Caki2 (cell line): Measurements from ENCODE around the gene TTC28. TPM values are rescaled to one million over a fixed set of nuclear protein-coding genes. Genes with fewer than 3 reads are reported as not detected.
"Not testable (repeated sequence)": the region's sequence is repeated elsewhere in the genome, so short reads cannot be mapped to it uniquely, and the experiment has no call there.

Source experiments
- DNase-seq: peaks from one replicate; pipeline ENCODE4 v3.0.0-alpha.2; 2015; ENCODE audit warnings: low read depth
- in situ Hi-C: cut with HindIII; loops from 2 replicates; pipeline ENCODE4 v1.10.0; 2016; ENCODE audit warnings: low sequenced_read_pairs, low pct_unique_long_range_greater_than_20kb, mixed read lengths
- total RNA-seq: library from RNA; depleted of rRNA; stranded (reverse); fragments of >200 nt; shearing (Covaris generic); gene quantifications from 2 replicates; pipeline ENCODE4 v1.2.3, GENCODE V29; 2014; ENCODE audit warnings: low replicate concordance

TTC28 gene
- total RNA-seq, 1 experiment from 2014 or later = 9.8 TPM

DNA sequence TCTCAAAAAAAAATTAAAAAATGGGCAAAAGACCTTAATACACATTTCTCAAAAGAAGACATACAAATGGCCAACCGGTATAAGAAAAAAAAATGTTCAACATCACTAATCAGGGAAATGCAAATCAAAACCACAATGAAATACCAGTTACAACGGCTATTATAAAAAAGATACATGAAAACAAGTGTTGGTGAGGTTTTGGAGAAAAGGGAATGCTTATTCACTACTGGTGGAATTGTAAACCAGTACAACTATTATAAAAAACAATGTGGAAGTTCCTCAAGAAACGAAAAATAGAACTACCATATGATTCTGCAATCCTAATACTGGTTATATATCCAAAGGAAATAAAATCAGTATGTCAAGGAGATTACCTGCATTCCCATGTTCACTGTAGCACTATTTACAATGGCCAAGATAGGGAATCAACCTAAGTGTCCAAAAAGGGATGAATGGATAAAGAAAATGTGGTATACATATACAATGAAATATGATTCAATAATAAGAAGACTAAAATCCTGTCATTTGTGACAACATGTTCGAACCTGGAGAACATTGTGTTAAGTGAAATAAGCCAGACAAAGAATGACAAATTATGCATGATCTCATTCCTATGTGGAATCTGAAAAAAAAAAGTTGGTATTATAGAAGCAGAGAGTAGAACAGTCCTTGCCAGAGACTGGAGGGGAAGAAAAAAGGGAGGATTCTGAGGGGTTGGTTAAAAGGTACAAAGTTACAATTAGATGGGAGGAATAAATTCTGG is 503.7 kb downstream of the TTC28 start:
- in situ Hi-C loops = no loop called here
- no peak for DNase-seq

DNA sequence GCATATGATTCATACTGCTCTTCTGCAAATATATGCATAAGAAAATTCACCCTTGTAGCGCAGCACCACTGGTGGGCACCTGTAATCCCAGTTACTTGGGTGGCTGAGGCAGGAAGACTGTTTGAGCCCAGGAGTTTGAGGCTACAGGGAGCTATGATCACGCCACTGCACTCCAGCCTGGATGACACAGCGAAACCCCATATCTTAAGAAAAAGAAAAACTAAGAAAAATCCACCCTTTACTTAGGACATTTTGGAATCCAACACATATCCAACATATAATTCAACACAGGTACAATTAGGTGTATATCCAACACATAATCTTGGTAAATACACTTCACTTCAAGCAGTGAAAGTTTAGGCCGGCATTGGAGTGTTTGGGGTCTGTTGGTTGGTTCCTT is 505.1 kb downstream of the TTC28 start:
- in situ Hi-C loops = no loop called here

DNA sequence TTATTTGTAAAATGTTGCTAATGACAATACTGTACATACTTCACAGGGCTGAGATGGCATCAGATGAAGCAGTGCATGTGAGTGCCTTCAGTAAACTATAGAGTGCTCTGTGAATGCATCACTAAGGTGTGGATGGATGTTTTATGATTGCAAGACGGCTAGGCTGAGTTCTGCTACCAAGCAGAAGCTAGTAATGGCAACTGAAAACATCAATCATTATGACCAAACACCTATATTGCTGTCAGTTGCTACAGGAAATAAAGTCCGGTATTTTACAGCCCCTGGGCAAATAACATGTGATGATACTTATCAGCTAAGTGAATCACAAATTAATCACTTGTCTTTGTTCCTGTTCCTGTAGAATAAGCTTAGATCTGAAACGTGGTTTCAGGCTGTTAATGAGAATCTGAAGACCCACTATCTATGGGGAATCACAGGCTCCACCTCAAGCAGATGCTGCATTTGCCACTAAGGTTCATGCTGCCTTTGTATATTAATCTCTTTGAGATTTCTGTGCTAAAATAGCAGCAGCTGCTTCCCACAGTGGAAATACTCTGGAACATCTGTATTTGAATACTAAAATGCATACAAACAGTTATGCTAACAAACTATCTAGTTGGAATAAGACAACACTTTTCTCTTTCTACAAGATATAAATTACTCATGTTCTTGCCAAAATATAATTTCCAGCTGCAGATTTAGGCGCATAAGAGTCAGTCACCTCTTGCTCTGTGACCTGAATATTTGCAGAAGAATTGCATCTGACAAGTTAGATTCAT is 506.6 kb downstream of the TTC28 start:
- in situ Hi-C loops = no loop called here
- peak; percentile 56 for DNase-seq

More for the DNA sequence above, 505.1 kb downstream of the TTC28 start:
- DNase-seq = no peak

DNA sequence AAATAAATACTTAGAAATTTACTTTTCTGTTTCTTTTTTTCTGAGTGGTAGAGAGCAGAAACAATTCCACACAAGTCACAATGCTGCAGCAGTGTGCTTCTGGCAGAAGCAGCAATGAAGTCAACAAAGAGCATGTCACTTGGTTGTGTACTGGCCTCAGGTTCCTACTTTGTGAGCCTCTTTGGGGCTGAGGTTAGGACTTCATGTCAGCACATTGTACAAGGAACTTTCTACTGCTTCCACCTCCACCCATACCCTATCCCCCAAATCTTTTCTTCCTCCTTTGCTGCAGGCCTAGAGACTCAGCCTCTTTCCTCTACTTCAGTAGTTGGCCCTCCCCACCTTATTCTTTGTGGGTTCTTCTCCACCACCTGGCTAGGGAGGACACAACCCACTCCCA is 507.9 kb downstream of the TTC28 start:
- DNase-seq = no peak
- in situ Hi-C loops = no loop called here

DNA sequence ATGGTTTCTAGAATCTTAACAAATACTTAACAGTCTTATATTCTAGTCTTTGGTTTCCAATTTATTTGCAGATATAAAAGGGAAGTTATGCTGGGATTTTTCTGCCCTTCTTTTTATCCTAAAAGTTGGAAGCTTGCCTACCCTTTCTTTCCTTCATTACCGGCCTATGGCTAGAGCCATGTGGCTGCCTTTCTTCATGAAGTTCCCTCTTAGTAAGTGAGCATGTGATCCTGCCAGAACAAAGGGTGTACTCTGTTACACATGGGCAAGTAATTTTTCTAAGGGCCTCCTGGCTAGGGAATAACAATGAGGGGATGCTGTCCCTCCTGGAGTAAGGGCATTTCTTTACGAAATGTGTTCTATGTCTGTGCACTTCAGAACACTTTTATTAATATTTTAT is 508.5 kb downstream of the TTC28 start:
- in situ Hi-C loops = no loop called here
- DNase-seq = no peak

DNA sequence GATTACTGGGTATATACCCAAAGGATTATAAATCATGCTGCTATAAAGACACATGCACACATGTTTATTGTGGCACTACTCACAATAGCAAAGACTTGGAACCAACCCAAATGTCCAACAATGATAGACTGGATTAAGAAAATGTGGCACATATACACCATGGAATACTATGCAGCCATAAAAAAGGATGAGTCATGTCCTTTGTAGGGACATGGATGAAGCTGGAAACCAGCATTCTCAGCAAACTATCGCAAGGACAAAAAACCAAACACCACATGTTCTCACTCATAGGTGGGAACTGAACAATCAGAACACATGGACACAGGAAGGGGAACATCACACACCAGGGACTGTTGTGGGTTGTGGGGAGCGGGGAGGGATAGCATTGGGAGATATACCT is 510.3 kb downstream of the TTC28 start:
- in situ Hi-C loops, DNase-seq: not testable (repeated sequence)

DNA sequence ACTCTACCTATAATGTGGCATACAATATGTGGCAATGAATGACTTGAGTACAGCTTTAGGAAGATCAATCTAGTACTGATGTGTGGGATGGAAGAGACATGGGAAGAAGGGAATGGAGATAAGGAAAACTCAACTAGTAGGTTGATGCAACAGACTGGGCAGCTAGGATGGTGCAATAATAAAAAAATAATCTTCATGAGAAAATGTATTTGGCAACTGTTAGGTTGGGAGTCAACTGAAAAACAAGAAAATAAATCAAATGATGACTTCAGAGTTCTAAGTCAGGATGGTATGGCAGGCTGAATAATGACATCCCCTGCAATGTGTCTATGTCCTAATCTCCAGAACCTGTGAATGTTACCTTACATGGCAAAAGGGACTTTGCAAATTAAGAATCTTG is 523.8 kb downstream of the TTC28 start:
- in situ Hi-C loops = no loop called here
- DNase-seq = no peak

DNA sequence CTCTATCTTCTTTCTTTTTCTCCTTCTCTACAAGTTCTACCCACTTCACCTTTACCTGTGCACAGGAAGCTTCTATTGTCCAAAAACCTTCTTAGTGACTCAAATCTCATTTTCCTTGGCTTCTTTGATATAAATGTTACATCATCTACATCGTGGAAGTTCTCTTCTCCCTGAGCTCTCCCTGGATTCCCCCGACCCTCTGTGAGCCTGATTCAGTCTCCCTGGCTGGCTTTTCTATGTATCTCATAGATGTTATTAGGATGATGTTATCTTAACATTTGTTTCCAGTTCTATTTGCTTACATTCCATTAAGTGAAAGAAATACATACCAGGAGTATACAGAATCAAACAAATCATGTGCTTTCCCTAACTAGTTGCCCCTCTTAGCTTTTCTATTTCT is 524.8 kb downstream of the TTC28 start:
- in situ Hi-C loops = no loop called here
- DNase-seq = no peak

DNA sequence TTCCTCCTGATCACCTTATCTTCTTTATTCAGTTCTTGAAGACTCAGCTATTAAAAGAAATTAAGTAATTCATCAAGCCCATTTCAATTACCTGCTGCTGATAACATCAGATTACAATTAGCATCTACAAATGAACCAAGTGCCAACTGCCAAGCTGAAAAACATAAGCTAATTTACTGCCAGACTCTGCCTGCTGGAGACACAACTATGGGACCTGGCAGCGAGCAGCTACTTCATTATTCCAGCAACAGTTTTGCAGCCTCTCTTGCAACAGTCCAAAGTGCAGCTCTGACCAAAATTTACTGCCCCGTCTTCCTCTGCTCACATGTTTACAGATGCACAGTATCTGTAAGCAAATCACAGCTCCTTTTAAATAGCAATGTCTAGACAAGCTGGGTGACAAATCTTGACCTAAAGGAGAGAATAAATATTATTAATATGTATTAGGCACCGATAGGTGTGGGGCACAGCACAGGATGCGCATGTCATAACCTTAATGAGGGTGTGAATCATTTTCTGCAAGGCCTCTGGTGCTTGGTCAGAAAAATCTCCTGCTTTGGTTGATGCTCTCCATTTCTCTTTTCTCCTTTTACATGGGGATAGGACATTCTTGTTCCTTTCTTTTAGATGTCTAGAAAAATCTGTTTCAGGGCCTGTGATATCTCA is 528.4 kb downstream of the TTC28 start:
- no peak for DNase-seq
- in situ Hi-C loops = no loop called here

DNA sequence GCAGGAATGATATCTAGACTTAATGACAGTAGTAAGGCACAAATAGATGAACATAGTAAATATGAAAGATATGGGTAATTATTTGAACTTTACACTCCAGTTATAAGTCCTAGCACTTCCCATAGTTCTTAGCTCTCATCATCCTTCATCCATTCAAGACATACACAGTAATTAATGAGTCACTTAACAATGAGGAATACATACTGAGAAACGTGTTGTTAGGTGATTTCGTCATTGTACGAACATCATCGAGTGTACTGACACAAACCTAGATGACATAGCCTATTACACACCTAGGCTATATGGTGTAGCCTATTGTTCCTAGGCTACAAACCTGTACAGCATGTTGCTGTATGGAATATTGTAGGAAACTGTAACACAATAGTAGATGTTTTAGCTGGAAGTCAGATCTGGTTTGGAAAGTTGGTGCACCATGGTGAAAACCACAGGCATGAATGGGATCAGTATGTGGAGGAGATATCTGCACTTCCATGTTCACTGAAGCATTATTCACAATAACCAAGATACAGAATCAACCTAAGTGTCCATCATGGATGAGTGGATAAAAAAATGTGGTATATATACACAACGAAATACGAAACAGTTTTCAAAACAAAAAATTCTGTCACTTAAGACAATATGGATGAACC is 530.7 kb downstream of the TTC28 start:
- in situ Hi-C loops = no loop called here
- DNase-seq = no peak

DNA sequence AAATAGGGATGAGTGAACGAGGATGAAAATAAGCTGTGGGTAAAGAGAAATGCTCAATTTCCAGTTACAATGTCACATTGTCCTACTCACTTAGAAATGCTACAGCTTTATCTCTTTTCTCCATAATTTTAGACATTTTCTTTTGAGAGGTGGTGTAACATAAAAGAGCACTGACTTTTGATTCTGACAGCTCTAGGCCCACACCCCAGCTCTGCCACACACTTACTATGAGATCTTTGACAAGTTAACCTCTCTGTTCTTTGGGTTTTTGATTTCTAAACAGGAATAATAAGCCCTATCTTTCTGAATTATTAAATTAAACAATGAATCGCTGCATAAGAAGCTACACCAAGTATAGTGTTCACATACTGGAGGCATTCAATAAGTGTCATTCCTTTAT is 532.2 kb downstream of the TTC28 start:
- in situ Hi-C loops = no loop called here
- DNase-seq = no peak

DNA sequence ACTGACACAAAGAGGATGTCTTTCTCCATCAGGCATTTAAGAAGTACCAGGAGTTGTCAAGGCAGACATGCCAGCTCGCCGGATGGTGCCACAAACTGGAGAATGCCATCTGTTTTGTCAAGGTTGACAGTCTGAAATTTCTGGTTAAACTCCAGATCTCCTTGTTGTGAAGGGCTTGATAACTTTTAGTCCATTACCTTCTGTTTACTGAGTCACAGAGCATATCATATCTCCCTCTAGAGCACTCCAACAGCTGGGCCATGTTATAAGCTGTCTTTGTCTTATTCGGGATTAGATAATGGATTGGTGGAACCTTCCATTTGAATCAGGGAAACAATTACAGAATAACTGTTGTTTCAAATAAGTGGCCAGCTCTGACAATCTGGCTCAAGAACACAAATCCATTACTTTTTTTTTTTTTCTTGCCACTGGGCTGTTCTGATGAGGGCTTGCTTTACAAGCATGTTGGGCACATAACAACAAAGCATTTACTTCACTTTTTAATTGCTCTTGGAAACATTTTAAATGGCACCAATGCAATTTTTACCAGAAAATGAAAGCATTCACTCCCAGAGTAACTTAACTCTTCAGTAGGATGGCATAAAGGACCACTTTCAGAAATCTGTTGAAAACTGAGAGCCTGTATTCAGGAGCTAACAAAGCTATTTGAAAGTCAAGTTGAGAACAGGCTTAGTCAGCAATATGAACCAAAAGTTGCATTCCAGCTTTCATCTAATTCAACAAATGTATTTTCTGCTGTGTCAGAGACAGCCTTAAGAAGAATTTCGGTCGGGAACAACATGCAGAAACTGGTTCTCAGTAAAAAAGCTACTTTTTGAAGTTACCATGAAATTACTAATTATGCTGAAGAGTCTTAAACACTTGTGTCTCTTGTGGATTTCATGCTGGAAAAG is 533.0 kb downstream of the TTC28 start:
- in situ Hi-C loops = no loop called here
- DNase-seq = no peak

DNA sequence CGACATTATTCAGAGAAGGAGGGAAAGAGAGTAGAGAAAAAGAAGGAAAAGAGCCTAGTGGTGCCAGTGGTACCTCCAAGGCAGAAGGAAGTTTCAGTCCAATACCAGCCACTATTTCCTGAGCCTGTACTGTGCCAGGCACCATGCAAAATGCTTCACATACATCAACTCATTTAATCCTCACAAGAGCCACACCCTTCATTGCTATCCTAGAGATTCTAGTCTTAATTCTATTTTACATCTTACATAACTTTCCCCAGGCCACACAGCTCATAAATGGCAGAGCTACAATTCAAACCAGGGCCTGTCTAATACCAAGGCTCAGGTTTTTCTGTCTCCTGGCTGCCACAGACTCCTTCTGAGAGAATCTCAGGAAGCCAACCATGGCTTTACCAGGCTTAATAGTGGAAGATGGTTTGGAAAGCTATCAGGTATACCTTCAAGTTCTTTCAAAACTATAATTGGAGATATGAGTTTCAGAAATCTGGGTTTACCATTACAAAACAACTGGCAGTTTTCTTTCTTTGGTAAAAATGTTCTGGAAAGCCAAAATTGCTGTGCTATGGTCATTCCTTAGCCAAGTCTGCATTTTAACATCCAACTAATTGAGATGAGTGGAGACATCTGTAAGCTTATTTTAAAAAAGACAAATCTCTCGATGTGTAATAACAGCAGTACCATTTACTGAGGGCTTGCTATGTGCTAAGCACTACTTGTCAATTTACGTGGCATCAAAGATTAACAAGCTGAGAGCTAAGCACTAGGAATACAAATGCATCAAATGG is 535.5 kb downstream of the TTC28 start:
- in situ Hi-C loops = no loop called here

DNA sequence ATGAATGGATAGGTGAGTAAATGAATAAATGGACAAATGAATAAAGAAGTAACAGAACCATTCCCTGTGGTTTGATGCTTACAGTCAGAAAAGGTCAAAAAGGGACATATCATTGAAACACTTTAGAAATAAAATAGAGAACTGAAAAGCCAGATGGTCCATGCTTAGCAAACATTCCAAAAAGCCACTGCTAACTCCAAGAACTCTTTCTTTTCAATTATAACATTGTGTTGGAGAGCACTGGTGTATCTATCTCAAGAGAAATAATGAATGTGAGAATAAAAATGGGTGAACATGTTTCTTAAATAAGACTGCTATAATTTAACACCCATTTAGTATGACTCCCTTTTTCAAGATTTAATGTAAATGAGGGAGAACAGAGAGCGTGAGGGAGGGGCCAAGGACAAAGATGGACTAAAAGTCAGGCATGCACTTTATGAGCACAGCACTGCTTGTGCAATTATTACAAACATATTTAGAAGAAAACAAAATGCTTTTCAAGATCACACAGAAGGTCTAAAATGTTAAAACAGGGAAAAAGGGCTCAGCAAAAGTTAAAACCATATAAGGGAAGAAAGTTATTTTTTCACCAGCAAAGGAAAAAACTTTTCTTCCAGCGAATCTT is 536.3 kb downstream of the TTC28 start:
- in situ Hi-C loops = no loop called here
- DNase-seq = no peak

More for the DNA sequence above, 535.5 kb downstream of the TTC28 start:
- no peak for DNase-seq

DNA sequence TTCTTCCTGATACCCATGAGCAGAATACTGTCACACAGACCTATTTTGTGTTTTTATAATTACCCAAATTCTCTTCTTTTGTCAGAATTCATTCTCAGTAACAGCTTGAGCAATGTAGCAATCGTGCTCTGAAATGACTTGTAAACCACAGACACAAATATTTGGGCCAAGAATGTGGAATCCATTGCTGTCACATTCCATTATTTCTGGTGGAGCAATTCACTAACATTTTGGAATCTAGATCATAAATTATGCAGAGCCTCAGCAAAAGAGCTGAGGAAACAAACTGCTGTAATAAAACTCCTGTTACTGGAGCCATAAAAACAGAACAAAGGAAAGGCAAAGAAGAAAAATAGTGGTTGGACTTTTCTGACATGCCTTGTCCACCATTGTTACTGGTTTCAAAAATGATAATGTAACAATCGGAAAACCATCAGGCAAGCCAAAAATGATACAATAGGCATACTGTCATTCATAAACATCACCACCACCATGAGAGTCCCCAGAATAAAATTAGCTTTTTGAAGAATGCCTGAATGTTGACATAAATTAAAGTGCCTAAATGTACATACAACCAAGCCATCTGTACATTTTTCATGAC is 537.2 kb downstream of the TTC28 start:
- in situ Hi-C loops = no loop called here
- peak; percentile 34 for DNase-seq

DNA sequence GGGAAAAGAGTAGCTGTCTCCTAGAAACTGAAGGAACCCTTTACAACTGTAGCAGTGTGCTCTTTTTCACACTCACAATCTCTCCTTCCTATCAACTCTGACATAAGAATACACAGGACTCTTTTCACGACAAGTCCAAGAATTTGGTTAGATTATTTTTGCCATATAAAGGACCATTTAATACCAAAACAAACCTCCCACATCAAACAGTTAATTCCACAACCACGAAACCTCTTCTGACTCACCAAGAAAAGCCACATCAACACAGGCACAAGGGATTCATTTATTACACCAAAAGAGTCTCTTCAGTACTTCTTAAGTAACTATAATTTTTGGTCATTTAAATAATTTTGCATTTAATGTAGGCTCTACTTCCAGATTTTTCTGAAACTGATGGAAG is 538.0 kb downstream of the TTC28 start:
- in situ Hi-C loops = no loop called here
- no peak for DNase-seq
